HFF-Myc (cell line): ENCODE results near the gene CBX7.

Source experiments
- DNase-seq: peaks from one replicate; pipeline ENCODE4 v3.0.0-alpha.2; 2011; ENCODE audit warnings: low read depth; ENCODE audit errors: extremely low read depth
- H3K4me3 ChIP-seq: replicated peaks from 2 replicates; pipeline ENCODE4 v1.5.1; 2011; ENCODE audit warnings: low read depth, mild to moderate bottlenecking, control low read depth, low read length
- TF ChIP-seq, protein P1 (sequence below): IDR thresholded peaks from 2 replicates; pipeline ENCODE4 v1.5.1; 2012; ENCODE audit warnings: mild to moderate bottlenecking, low read depth, low read length, control low read depth; ENCODE audit errors: missing control alignments

The CBX7 gene

DNA sequence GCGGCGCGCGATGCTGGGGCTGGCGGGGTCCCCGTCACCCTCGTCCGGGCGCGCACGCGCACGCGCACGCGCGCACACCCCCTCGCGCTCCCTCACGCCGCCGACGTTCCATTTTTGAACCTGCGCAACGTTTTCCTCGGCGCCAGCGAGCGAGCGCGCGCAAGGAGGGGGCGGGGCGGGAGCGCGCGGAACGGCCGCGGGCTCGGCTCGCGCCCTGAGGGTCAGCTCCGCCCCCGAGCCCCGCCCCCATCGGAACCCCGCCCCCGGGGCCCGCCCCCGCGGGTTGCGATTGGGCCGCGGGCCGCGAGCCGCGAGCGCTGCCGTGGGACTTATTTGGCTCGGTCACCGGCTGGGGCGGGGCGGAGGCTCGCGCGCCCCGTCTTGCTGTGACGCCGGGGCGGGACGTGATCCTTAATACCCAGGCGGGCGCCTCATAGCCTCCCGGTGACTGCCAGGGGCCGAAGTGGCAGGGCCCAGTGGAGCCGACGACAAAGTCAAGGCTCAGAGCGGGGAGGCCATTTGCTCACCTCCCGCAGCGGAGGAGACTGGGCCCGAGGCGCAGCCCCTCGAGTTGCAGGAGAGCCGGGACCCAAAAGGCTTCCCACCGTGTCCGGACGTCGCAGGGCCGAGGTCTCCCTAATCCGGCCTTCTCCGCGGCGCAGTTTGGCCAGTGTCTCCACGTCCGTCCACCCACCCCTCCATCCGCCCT is at the start of gene CBX7:
CBX7 (minus strand) TSS at position 170 of the 709 bp plus-strand sequence. CDS start 236 bp downstream, outside the sequence.
- peak within 1 kb of the TSS; percentile 52 for H3K4me3 ChIP-seq
- peak; percentile 21 for DNase-seq
- TF ChIP-seq, protein P1, sequence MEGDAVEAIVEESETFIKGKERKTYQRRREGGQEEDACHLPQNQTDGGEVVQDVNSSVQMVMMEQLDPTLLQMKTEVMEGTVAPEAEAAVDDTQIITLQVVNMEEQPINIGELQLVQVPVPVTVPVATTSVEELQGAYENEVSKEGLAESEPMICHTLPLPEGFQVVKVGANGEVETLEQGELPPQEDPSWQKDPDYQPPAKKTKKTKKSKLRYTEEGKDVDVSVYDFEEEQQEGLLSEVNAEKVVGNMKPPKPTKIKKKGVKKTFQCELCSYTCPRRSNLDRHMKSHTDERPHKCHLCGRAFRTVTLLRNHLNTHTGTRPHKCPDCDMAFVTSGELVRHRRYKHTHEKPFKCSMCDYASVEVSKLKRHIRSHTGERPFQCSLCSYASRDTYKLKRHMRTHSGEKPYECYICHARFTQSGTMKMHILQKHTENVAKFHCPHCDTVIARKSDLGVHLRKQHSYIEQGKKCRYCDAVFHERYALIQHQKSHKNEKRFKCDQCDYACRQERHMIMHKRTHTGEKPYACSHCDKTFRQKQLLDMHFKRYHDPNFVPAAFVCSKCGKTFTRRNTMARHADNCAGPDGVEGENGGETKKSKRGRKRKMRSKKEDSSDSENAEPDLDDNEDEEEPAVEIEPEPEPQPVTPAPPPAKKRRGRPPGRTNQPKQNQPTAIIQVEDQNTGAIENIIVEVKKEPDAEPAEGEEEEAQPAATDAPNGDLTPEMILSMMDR, result no peak

DNA sequence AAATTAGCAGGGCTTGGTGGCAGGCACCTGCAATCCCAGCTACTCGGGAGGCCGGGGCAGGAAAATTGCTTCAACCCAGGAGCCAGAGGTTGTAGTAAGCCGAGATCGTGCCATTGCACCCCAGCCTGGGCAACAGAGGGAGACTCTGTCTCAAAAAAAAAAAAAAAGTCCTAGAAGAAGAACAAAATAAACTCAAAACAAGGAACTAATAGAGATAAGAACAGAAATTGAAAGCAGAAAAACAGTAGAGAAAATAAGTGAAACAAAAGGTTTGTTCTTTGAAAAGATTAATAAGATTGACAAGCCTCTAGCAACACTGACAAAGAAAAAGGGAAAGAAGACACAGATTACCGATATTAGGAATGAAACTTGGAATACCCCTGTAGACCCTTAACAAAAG is 45.1 kb upstream of the CBX7 start:
- no peak for DNase-seq
- H3K4me3 ChIP-seq, result no peak overlapping the region
- TF ChIP-seq, protein P1, result no peak

DNA sequence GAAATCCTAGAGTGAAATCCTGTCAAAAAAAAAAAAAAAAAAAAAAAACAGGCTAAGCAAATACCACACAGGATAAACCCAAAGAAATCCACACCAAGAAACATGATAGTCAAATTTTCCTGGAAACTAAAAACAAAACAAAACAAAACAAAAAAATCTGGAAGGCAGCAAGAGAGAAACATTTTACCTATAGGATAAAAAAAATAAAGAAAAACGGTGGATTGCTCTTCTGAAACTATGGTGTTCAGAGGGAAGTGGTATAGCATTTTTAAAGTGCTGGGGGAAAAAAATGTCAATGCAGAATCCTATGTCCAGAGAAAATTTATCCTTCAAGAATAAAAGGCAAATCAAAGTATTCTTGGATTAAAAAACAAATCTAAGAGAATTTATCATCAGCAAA is 41.6 kb upstream of the CBX7 start:
- no peak overlapping the region for H3K4me3 ChIP-seq
- DNase-seq, result no peak
- TF ChIP-seq, protein P1, result no peak

DNA sequence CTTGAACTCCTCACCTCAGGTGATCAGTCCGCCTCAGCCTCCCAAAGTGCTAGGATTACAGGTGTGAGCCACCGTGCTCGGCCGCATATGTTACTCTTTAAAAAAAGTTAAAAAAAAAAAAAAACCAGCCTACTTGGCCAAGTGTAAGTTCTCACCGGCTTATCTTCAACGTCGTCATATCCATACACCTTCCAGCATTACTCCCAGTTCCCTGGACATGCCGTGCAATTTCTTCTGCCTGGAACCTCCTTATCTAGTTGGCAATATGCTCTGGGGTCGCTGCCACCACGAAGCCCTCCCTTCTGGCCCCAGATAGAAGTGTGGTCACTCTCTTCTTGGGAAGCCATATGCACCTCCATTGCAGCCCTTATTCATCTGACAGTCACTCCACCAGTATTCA is 36.3 kb upstream of the CBX7 start:
- DNase-seq, result no peak
- TF ChIP-seq, protein P1, result no peak
- H3K4me3 ChIP-seq, result no peak overlapping the region

DNA sequence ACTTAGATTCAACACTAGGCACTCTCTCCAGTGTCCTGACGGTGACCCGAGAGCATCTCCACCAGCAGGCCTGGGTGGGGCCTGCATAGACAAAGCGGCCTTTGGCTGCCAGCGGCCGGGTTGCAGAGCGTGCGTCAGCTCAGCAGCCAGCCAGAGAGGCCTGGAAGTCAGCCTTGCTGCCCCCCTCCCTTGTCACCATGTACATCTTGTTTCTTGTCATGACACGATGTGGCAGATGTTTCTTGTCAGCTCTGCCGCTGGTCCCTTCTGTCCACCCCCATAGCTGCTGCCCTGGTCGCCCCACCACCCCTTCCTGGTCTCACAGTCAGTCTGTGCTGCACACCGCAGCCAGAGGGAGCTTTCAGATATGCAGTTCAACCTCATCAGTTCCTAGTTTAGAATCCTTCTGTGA is 33.1 kb upstream of the CBX7 start:
- no peak overlapping the region for H3K4me3 ChIP-seq
- TF ChIP-seq, protein P1, result peak; percentile 16
- DNase-seq, result no peak

DNA sequence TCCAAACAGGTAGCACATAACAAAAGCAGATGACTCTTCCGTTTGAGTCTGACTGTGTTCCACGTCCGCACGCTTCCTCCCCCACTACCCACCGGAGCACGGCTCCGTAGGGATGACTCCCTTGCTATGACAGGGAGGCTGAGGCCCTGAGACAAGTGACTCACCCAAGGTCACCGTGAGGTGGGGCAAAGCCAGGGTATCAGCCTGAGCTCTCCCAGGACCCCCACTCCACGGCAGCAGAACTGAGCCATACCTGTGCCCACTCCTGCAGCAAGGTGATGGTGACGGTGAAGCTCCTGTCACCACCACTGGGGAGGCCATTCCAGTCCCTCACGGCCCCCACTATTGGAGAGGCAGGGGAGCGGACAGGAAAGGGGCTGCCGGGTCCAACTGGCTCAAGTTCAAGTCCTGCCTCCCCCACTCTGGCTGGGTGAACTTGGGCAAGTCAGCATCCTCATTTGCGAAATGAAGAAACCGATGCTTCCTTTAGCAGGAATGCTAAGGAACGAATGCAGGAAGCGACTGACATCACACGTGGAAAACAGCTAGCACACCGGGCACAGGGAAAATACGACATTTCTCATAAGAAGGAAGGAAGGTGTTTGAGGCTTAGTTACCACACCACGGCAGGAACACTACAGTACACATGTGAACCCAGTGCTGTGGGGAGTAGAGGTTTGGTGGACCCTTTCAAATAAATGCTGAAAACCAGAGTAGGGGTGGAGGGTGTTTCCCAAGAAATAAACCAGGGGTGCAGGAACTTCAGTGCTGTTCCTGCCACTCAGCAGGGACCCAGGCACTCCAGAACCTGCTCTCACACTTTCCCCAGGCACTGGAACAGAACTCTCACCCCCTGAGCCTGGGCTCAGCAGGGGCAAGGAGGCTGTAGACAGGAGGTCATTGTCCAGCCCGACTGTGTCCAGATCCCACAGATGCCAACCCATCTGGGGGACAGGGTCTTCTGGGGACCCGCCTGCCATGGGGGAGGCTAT is 32.4 kb upstream of the CBX7 start:
- DNase-seq, result no peak
- TF ChIP-seq, protein P1, result no peak
- H3K4me3 ChIP-seq, result no peak overlapping the region
